ENCODE data around the gene PDK1.

DNA sequence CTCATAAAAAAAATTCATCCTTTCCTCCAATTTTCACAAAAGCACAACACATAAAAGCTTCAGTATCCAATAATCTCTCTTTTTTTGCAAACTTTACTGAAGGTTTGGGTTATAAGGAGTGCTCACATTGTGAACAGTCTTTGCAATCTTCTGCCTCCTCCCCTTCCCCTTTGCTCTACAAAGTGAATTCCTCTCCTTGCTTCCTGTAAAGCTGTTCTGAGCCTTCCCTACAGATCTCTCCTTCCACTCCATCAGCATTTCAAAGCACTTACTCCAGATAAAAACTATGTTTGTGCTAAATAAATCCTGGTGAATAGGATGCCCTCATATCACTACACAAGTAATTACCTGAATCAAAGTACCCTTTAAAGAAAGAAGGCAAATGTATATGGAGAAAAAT is 4.6 kb upstream of the PDK1 start:
- TF ChIP-seq, protein P1, sequence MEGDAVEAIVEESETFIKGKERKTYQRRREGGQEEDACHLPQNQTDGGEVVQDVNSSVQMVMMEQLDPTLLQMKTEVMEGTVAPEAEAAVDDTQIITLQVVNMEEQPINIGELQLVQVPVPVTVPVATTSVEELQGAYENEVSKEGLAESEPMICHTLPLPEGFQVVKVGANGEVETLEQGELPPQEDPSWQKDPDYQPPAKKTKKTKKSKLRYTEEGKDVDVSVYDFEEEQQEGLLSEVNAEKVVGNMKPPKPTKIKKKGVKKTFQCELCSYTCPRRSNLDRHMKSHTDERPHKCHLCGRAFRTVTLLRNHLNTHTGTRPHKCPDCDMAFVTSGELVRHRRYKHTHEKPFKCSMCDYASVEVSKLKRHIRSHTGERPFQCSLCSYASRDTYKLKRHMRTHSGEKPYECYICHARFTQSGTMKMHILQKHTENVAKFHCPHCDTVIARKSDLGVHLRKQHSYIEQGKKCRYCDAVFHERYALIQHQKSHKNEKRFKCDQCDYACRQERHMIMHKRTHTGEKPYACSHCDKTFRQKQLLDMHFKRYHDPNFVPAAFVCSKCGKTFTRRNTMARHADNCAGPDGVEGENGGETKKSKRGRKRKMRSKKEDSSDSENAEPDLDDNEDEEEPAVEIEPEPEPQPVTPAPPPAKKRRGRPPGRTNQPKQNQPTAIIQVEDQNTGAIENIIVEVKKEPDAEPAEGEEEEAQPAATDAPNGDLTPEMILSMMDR (IDR thresholded peaks at IDR 0.05), result no peak
- TF ChIP-seq EZH2 (IDR thresholded peaks at IDR 0.05), result no peak
